Measurements from ENCODE around the gene PLA2G4A. TPM values are rescaled to one million over a fixed set of nuclear protein-coding genes. Genes with fewer than 3 reads are reported as not detected.

PLA2G4A gene
- total RNA-seq, 4 donors from 2014 or later = 8.7 to 32.7 (median 19.5) TPM

- H3K27ac ChIP-seq = no peak overlapping the region
- H3K4me1 ChIP-seq = no peaks in the 10 kb centered on the region
- H3K27me3 ChIP-seq = no peaks in the 10 kb centered on the region
- H3K36me3 ChIP-seq = no peaks in the 10 kb centered on the region
- no peak overlapping the region for H3K4me3 ChIP-seq
- TF ChIP-seq CTCF (IDR thresholded peaks at IDR 0.05) (no peak), POLR2A (IDR thresholded peaks at IDR 0.05) (no peak)
- DNase-seq = no peak
- intact Hi-C loops (cut with DNase I; ENCODE audit: low total_unique reads) = no loop called here
- H3K9me3 ChIP-seq = no peaks in the 10 kb centered on the region
Observed at GRCh38 chr1:186799689-186800054, 29.1 kb upstream of the PLA2G4A start.

- H3K27me3 ChIP-seq = no peaks in the 10 kb centered on the region
- TF ChIP-seq POLR2A (IDR thresholded peaks at IDR 0.05) = no peak
- no peak for TF ChIP-seq CTCF (IDR thresholded peaks at IDR 0.05)
- H3K27ac ChIP-seq = no peak overlapping the region
- no peaks in the 10 kb centered on the region for H3K4me1 ChIP-seq
- intact Hi-C loops (cut with DNase I; ENCODE audit: low total_unique reads) = no loop called here
- no peaks in the 10 kb centered on the region for H3K9me3 ChIP-seq
- no peak for DNase-seq
- H3K36me3 ChIP-seq = no peaks in the 10 kb centered on the region
- no peak overlapping the region for H3K4me3 ChIP-seq
Observed at GRCh38 chr1:186802388-186802787, 26.4 kb upstream of the PLA2G4A start.

- TF ChIP-seq POLR2A (IDR thresholded peaks at IDR 0.05) = no peak
- TF ChIP-seq CTCF (IDR thresholded peaks at IDR 0.05) = no peak
Observed at GRCh38 chr1:186804679-186805078, 24.1 kb upstream of the PLA2G4A start.

GRCh38 chr1:186806477-186806876 is 22.3 kb upstream of the PLA2G4A start:
- H3K4me3 ChIP-seq = no peak overlapping the region
- no peak for DNase-seq
- intact Hi-C loops (cut with DNase I; ENCODE audit: low total_unique reads) = no loop called here
- no peak overlapping the region for H3K27ac ChIP-seq
- no peaks in the 10 kb centered on the region for H3K27me3 ChIP-seq
- no peaks in the 10 kb centered on the region for H3K36me3 ChIP-seq
- no peak for TF ChIP-seq CTCF (IDR thresholded peaks at IDR 0.05)
- TF ChIP-seq POLR2A (IDR thresholded peaks at IDR 0.05) = no peak
- H3K4me1 ChIP-seq = no peaks in the 10 kb centered on the region
- H3K9me3 ChIP-seq = no peaks in the 10 kb centered on the region

More at GRCh38 chr1:186804679-186805078, 24.1 kb upstream of the PLA2G4A start:
- Histone ChIP-seq H3K4me3 (no peak overlapping the region), H3K4me1 (no peaks in the 10 kb centered on the region), H3K36me3 (no peaks in the 10 kb centered on the region), H3K27me3 (no peaks in the 10 kb centered on the region), H3K9me3 (no peaks in the 10 kb centered on the region), H3K27ac (no peak overlapping the region)
- intact Hi-C loops (cut with DNase I; ENCODE audit: low total_unique reads) = no loop called here
- DNase-seq = no peak

- Histone ChIP-seq H3K9me3 (no peaks in the 10 kb centered on the region), H3K27ac (no peak overlapping the region), H3K4me3 (no peak overlapping the region), H3K4me1 (no peaks in the 10 kb centered on the region), H3K36me3 (no peaks in the 10 kb centered on the region), H3K27me3 (no peaks in the 10 kb centered on the region)
- intact Hi-C loops (cut with DNase I; ENCODE audit: low total_unique reads) = no loop called here
- DNase-seq = no peak
- no peak for TF ChIP-seq POLR2A (IDR thresholded peaks at IDR 0.05)
- no peak for TF ChIP-seq CTCF (IDR thresholded peaks at IDR 0.05)
Observed at GRCh38 chr1:186807163-186807562, 21.6 kb upstream of the PLA2G4A start.
